Left lobe of liver (tissue), 2 donors: ENCODE measurements around the gene NSDHL. TPM values are rescaled to one million over a fixed set of nuclear protein-coding genes. Genes with fewer than 3 reads are reported as not detected.

ENCODE experiments used
- ATAC-seq: fragments of 200-7000 bp; cut with Tn5 transposase; one replicate; pipeline ENCODE4 v1.9.1; 2020; ENCODE audit warnings: mild to moderate bottlenecking, moderate library complexity
- DNase-seq: peaks from one replicate; pipeline ENCODE4 v3.0.0-alpha.2; 2020; ENCODE audit warnings: low spot score
- total RNA-seq: library from RNA; stranded (reverse); gene quantifications from one replicate; pipeline ENCODE4 v1.2.1, GENCODE V29; 2021
- donor health status: DM: no; HTN: no; CAD: no; lungs with moderate emphysema.
- donor health status: DM: no; HTN: yes; CAD: no.

The NSDHL gene
- total RNA-seq, 1 donor from 2014 or later, result 22.0 TPM

DNA sequence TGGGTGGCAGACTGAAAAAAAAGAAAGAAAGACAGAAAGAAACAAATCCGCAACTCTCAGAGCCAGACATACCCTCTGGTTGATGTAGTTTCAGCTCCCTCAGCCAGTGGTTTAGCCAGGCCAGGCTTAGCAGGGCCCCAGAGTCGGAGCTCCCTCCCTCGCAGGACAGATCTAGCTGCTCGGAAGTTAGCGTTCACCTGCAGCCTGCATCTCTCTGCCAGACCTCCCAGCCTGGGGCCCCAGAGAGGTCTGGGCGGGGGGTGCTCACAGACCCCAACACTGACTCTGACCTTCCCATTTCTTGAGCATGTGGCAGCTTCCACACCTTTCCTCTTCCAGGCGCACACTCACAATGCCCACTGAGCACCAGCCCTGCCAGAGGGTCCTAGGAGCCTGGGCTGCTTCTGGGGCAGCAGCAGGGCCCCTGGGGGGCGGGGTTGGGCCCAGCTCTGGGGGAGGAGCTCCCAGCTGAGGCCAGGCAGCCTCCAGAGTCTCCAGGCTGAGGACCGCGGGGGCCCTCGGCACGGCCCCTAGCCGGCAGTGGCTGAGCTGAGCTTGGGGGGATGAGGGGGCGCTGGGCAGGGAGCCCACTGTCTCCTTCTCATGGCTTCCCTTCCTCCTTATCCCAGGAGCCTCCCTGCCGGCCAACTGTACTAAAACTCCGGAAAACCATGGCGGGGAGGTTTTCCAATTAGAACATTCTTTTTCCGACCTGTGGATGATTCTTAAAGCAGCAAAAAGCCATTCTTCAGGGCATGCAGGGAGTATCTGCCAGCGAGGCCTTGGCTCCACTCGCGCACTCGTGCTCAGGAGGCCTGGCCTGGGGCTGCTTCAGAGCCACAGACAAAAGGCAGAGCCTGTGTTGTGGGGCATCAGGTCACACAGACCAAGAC, 62.4 kb downstream of the NSDHL start:
- ATAC-seq (no peak), DNase-seq (no peak)

DNA sequence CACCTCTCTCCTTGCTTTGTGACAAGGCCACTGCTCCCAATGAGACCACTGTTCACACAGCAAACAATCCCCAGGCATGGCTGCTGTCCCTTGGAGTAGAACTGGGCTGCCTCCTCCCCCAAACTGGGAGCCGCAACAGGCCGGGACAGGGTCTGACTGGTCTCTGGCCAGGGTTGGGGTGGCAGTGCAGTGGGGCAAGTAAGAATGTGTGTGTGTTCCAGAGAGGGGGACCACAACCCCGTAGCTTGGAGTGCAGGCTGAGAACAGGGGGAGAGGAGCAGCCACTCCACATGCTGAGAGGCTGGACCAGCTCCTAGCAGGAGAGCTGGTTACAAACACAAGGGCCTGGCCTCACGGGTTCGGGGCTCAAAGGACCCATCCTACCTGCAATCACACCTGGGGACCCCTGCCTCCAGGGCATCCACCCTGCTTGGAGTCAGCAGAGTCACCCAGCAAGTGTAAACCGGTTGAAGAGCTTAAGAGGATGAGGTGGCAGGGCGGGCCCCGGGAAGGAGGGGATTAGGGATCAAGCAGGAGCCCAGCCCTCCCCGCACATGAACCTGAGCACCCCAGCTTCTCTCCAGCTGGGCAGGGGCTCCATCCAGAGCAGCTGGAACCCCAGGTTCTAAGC, 63.2 kb downstream of the NSDHL start:
- ATAC-seq, result no peak
- no peak for DNase-seq

DNA sequence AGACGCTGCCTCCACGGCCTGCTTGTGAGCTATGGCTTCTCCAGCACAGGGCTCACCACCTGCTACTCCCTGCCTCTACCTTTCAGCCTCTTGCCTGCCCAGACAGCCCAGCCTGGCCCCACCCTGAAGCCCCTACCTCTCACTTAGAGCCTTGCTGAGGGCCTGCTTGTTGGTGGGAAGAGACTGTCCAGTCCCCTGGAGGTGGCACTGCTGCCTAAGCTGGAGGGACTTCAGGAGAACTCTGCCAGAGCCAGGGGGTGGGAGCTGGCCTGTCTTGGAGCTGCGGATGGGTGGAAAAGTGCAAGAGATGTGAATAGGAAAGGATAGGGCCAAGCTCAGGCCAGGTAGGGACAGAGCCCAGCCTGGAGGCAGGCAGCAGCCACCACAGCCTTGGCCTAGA, 64.3 kb downstream of the NSDHL start:
- ATAC-seq (no peak), DNase-seq (no peak)

DNA sequence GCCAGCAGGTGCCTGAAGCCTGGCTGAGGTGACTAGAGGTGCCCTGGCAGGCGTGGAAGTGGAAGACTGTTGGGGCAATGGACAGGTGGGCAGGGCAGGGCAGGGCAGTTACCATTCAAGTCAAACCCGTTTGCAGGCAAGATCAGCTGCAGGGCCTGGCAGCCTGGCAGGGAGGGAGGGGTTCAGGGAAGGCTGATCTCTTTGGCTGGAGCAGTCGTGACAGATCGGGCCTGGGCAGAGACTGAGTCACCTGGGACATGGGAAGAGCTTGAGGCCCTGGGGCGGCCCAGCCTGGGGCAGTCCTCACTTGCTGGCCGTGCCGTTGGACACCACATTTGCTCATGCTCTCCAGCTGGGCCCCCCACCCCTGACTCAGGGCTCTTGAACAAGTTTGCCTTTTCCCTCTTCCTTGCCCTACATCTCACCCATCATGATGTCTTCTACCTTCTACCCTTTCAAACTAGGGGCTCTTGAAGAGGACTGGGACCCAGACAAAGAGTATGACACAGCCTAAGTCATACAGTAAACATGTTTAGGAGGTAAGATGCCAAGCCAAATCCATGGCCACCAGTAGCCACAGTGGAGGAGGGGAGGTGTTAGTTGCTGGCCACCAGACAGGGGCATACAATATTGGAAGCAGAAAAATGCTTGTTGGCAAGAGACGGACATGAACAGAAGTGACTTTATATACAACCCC, 65.0 kb downstream of the NSDHL start:
- DNase-seq (no peak), ATAC-seq (no peak)

DNA sequence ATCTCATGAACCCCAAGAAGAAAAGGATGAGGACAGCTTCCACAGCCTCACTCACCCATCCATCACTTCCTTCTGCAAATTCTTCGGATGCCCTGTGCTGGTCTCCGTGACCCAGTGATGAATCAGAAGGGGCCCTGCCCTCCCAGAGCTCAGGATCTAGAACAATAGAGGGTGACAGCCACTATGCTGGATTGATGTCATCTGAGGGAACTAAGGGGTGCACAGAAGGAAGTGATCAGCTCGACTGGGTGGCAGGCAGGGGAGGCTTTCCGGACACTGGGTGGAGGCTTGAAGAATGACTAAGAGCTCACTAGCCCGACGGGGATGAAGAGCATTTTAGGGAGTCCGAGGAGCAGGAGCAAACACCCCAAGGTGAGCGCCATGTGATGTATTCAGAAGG, 65.6 kb downstream of the NSDHL start:
- no peak for ATAC-seq
- no peak for DNase-seq

DNA sequence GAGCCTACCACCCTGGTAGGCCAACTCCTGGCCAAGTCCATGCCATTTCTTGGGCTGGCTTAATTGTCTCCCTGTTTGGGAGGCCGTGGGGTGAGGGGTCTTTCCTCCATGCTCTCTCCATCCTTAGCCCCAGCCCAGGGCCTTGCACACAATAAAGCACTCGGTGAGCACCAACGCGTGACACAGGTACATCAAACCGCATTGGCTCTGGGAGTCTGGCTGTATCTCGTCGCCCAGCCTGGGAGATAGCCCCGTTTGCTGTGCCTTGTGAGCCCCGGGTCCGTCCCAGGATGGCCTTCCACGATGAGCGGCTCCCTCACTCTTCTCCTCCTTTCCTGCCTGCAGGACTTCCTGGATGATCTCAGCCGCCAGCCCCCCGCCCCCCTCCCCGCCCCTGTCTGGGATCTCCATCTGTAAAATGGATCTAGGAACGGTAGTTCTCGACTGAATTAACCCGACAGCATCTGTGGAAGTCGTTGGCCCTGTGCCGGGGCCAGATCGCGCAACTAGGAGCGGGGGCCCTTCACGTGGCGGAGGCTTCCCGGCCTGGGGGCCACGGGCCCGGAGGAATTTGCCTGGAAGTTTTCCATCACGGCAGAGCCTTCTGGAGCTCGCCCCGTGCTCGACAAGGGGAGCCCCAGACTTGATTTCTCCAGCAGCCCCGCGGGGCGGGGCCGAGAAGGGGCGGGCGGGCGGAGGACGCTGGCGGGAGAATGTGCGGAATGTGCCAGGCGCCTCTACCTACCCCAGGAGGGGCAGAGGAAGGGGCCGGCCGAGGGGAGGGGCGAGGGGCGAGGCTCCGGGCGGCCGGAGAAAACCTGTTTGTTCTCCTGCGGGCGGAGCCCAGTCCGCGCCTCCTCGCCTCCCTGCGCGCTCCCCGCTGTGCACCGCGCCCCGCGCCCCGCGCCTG, 66.6 kb downstream of the NSDHL start, which contains the start of gene ZNF185:
Gene ZNF185, plus strand, starts transcription at position 846 of the 910 bp plus-strand sequence. CDS start 16,423 bp downstream, outside the sequence.
- no peak for DNase-seq
- ATAC-seq, result no peak

DNA sequence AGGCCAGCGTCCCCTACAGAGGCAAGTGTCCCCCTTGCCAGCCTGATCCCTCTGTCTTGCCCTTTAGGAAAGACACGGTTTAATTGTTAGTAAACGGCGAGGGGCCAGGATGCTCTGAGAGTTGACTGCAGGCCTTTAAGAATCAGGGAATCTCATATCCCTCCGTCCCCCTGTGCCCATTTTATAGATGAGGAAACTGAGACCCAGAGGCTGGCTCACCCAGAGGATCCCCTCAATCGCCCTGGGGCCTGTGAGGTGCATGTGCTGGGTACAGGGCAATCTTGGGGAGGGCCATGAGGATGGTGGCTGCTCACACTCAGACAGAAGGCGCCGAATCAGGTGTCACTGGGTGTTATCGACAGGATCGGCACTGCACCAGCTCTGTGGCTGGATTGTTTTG, 67.6 kb downstream of the NSDHL start:
- DNase-seq, result no peak
- no peak for ATAC-seq

DNA sequence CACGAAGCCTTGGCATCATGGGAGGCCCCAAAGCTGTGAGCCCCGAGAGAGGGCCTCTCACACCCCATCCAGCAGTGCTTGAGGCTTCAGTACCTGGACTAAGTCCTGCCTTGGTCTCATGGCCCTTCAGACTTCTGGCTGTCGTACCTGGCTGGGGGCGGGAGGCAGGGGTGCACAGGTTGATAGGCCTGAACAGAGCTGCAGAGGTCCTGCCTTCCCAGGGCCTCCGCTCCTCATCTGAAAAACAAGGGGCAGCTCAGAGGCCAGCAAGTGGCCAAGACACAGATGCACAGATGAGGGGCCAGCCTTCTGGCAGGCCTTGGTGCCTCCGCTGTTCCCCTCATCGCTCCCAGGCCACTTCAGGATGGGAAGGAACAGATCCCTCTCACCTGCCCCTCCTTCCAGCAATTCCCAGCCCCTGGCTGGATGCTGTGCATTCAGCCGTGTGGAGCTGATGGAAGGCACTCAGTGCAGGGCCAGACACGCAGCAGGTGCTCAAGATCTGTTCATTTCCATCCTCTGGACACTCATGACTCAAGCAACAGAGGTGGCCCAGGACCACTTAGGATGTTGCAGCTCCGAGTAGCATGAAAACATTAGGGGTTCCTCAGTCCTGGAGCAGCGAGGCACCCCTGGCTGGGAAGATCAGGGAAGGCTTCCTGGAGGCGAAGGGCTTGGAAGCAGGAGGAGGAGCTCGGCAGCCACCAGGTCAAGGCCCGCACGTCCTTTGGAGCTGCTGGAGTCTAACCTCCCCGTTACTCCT, 68.4 kb downstream of the NSDHL start:
- no peak for DNase-seq
- no peak for ATAC-seq

DNA sequence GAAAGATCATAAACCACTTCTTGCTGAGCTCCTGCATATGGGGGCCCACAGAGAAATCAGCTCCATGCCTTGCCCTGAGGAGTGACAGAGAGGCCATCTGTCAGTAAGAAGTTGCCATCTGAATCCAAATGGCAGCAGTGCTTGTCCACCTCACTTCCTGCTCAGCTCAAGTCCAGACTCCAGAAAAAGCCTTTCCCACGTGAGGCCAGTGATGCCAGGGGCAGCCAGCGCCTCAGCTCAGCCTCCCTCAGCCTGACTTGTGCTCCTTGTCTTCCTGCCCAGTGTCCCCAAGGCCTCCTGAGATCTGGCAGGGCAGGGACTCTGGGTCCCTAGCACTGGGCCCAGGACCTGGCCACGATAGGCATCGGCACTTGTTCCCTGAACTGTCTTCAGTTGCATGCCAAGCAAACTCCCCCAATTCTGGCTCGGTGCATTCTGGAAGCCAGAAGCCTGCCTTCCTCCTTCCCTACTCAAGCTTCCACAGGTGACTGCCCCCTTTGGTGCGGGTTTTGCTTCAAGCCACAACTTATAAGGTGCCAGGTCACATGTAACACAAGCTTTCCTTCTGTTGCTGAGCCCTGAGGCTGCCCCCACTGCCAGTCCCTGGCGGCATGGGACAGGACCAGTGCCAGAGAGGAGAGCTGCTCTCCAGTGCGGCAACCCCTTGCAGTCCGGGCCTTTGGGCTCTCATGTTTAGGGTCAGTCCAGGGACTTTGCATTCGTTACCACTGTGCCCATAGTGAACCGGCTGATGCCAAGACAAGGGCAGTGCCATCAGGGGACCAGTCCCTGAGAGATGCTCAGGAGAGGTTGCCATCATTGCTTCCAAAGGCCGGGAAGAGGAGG, 69.2 kb downstream of the NSDHL start:
- DNase-seq (no peak), ATAC-seq (no peak)

DNA sequence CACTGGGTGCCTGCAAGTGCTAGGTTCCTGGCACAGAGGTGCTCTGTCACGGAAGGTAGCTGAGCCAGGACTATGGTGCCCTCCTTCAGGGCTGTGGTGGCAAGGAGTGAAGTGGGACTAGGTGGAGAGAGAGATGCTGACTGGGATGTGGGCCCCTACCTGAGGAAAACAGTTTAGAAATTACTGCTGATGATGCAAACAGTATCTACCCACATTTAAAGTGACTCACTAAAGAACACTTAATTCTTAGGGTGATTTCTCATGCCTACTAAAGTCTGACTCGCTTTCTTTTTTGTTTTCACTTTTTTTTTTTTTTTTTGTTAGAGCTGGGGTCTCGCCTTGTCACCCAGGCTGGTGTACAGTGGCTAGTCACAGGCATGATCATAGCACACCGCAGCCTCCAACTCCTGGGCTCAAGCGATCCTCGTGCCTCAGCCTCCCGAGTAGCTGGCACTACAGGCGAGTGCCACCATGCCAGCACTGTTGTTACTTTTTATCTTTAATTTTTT, 70.1 kb downstream of the NSDHL start:
- DNase-seq, result no peak
- ATAC-seq, result no peak

DNA sequence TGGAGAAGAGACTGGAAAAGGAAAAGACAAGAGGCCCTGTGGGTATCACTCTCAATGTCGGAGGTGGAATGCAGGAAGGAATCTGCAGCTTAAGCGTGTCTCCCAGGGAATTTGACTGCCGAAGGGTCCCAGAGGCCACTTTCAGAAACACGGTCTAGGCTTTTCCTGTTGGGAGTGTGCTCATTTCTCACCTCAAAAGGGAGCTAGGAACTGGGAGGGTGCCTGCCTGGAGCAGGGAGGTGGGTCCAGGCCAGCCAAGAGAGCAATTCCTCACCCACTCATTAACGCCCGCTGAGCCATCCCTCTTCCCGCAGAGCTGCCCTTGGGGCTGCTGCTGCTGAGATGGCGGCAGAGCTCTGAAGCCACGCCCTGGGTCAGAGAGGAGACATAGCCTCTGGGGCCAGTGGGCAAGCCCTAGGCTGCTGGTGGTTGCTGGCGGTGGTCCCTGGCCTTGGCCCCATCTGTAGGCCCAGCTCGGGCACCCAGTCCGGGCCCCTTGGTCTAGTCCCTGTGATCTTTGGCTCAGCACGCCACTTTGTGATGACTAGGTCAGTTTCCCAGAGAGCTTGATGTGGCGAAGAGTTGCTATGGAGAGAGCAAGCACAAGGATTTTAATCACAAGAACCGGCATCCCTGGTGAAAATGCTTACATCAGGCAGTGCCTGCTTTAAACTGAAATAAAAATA, 71.1 kb downstream of the NSDHL start:
- ATAC-seq, result no peak
- DNase-seq, result no peak

DNA sequence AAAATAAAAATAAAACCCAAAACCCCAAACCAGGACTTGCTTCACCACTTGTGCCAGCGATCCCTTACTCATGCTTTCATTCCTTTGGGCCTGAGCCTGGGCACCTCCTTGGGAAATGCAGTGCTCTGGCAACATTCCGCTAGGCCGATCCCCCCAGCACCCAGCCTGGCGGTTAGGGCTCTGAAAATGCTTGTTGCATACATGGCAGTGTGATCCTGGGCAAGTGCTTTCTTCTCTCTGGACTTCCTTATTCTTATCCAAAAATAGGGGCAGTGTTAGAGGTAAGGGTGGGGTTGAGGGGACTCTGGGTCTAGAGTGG, 71.6 kb downstream of the NSDHL start:
- no peak for ATAC-seq
- DNase-seq, result no peak

DNA sequence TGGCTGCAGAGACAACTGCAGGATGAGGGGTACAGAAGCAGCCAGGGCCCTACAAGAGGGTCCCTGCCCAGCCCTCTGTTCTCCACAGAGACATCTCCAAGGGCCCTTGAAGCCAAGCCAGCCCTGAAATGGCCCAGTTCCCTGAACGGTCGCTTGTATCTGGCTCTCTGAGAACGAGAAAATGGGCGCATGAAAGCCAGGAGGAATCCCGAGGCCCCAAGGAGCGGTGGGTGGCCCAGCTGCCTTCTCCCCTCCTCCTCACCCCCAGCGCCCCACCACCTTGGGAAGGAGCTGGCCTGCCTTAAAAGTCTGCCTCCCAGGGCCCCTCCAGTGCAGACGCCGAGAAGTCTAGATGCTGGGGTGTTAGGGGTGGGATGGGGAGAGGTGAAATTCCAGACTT, 72.7 kb downstream of the NSDHL start:
- DNase-seq (no peak), ATAC-seq (no peak)

DNA sequence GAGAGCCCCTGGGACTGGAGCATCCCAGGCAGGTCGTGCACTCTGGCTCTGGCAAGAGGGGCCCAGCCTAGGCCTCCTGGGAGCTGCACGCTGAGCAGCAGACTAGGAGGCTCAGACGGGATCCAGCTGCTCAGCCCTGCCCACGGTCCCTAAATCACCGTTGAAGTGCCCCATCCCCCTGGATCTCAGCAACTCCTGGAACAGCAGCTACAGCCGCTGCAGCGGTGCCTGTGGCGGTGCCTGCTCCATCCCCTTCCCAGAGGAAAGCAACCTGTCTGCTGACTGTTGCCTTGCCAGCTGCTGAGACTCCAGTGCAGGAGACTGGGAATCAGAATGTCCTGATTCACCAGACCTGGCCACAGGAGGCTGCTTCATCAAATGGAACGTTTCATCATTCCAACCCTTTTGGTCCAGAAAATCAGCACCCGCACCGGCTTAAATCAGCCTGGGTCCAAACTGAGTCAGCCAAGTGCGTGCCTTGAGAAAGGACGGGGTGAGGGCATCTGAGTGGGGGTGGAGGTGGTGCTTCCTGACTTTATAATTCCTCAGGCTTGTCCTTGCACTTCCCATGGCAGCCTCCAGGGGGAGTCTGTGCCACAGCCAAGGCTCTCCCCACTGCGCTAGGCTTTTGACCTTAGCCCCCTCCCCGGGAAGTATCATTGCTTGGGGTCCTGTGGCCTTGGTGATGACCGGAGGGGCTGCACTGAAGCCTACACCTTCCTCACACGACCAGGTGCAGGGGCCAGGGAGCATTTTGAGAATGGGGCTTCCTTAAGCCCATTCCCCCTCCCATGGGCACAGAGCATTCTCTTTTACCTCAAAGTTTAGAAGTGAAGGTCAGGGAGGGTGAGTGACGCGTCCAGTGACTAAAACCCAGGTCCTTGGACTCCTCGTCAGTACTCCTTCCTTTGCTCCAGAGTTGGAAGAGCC, 73.6 kb downstream of the NSDHL start:
- ATAC-seq, result peak; percentile 85
- peak; percentile 45 for DNase-seq

DNA sequence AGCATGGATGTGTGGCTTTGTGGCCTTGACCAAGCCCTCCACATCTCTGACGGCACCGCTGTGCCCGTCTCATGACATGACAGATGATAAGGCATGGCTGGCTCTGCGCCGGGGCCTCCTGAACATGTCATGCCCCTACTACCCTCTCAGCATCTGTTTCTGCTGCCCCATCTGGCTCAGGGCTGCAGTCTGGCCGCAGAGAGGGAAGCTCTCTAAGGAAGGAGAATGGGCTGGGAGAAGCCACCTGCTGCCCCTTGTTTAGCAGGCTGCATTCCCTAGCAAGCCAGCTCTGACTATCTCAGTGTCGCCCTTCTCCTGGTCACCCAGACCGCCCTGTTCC, 74.2 kb downstream of the NSDHL start:
- ATAC-seq (no peak), DNase-seq (no peak)

DNA sequence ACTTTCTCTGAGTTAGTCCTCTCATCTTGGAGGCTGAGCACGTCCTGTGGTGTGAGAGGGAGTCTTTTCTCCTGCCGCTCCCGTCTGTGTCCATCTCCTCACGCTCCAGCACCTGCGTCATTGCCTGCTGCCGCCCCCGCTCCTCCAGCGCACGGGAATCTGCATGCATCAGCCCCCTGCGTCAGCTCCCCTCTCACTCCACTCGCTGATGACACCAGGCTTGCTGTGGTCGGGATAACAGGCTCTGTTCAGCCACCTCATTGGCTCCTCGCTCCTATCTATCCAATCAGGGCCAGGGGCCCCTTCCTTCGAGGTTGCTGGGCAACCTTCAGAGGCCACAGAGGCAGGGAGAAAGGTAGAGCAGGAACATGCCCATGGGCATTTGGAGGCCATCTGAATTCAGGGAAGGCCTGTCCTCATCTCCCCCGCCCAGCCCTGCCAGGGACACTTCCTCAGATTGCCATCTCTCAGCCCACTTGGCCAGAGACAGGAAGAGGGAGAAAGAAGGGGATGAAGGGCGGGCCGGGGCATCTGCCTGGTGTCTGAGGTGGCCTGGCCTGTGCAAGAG, 76.3 kb downstream of the NSDHL start:
- no peak for DNase-seq
- no peak for ATAC-seq

DNA sequence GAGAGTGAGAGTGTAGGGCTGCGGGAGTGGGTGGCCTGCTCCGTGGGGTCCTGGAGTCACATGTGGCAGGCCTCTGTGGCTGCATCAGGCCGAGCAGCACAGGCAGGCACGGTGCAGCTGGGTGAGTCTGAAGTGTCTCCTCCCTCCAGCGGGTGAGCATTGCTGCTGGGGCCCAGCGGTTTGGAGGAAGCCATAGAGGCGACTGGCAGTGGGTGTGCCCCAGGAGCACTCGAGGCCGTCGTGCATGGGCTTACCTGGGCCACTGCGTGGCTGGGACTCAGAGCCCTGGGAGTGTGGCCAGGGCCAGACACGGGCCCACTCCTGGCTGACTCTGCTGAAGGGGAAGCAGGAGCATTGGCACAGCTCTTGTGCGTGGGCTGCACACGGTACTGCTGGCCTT, 77.6 kb downstream of the NSDHL start:
- DNase-seq (no peak), ATAC-seq (no peak)
